Jurkat, Clone E6-1 (cell line): Measurements from ENCODE around the gene KLHDC3.
"Not testable (repeated sequence)": the region's sequence is repeated elsewhere in the genome, so short reads cannot be mapped to it uniquely, and the experiment has no call there.

Experiments
- DNase-seq: peaks from one replicate; pipeline ENCODE4 v3.0.0-alpha.2; 2011; ENCODE audit warnings: low read depth, low spot score
- H3K4me3 ChIP-seq: 2 replicates; pipeline ENCODE4 v1.5.1; 2011; ENCODE audit warnings: mild to moderate bottlenecking, low read length, control low read depth, moderate library complexity

The KLHDC3 gene

GRCh38 chr6:43020847-43021246, 6.8 kb downstream of the KLHDC3 start:
- no peak for DNase-seq
- H3K4me3 ChIP-seq: peak overlapping the region; percentile 100

GRCh38 chr6:43021270-43022047, 7.4 kb downstream of the KLHDC3 start, which contains the start of gene RRP36:
Gene RRP36 (plus strand): TSS chr6:43021623. CDS start chr6:43021655, 32 bp downstream.
- DNase-seq: peak; percentile 48
- peak within 1 kb of the TSS; percentile 100 for H3K4me3 ChIP-seq

- no peak for DNase-seq
- no peak overlapping the region for H3K4me3 ChIP-seq
Measured at GRCh38 chr6:43024436-43024835, 10.4 kb downstream of the KLHDC3 start.

GRCh38 chr6:43026365-43026764, 12.3 kb downstream of the KLHDC3 start:
- H3K4me3 ChIP-seq: no peak overlapping the region
- DNase-seq: no peak

- H3K4me3 ChIP-seq: no peak overlapping the region
- no peak for DNase-seq
Measured at GRCh38 chr6:43029120-43029519, 15.1 kb downstream of the KLHDC3 start.

GRCh38 chr6:43032326-43032725, 18.3 kb downstream of the KLHDC3 start:
- no peak for DNase-seq
- no peak overlapping the region for H3K4me3 ChIP-seq

GRCh38 chr6:43033496-43034189, 19.6 kb downstream of the KLHDC3 start:
- no peak overlapping the region for H3K4me3 ChIP-seq
- no peak for DNase-seq

- H3K4me3 ChIP-seq: no peak overlapping the region
- no peak for DNase-seq
Measured at GRCh38 chr6:43034190-43034525, 20.1 kb downstream of the KLHDC3 start.

- no peak for DNase-seq
- no peak overlapping the region for H3K4me3 ChIP-seq
Measured at GRCh38 chr6:43035495-43036194, 21.6 kb downstream of the KLHDC3 start.

GRCh38 chr6:43036712-43037111, 22.7 kb downstream of the KLHDC3 start:
- H3K4me3 ChIP-seq: no peak overlapping the region

GRCh38 chr6:43037197-43037596, 23.1 kb downstream of the KLHDC3 start:
- no peak overlapping the region for H3K4me3 ChIP-seq
- DNase-seq: no peak

More at GRCh38 chr6:43036712-43037111, 22.7 kb downstream of the KLHDC3 start:
- DNase-seq: no peak

- H3K4me3 ChIP-seq: no peak overlapping the region
- no peak for DNase-seq
Measured at GRCh38 chr6:43037706-43038105, 23.7 kb downstream of the KLHDC3 start.

GRCh38 chr6:43038727-43039126, 24.7 kb downstream of the KLHDC3 start:
- DNase-seq: no peak
- no peak overlapping the region for H3K4me3 ChIP-seq

- no peak for DNase-seq
- no peak overlapping the region for H3K4me3 ChIP-seq
Measured at GRCh38 chr6:43040542-43041257, 26.7 kb downstream of the KLHDC3 start.

- not testable (repeated sequence) for H3K4me3 ChIP-seq, DNase-seq
Measured at GRCh38 chr6:43041475-43041874, 27.4 kb downstream of the KLHDC3 start.

- no peak for DNase-seq
- no peak overlapping the region for H3K4me3 ChIP-seq
Measured at GRCh38 chr6:43043310-43043709, 29.3 kb downstream of the KLHDC3 start.

- no peak overlapping the region for H3K4me3 ChIP-seq
- DNase-seq: no peak
Measured at GRCh38 chr6:43045371-43045930, 31.4 kb downstream of the KLHDC3 start.

GRCh38 chr6:43047998-43048397, 33.9 kb downstream of the KLHDC3 start:
- no peak overlapping the region for H3K4me3 ChIP-seq
- no peak for DNase-seq

GRCh38 chr6:43050981-43051380, 36.9 kb downstream of the KLHDC3 start:
- no peak overlapping the region for H3K4me3 ChIP-seq
- DNase-seq: no peak
